SW480 (cell line): ENCODE data around the gene PRKCZ.

Experiments used
- DNase-seq: peaks from one replicate; pipeline ENCODE4 v3.0.0-alpha.2; 2016; ENCODE audit warnings: low spot score

The PRKCZ gene

DNA sequence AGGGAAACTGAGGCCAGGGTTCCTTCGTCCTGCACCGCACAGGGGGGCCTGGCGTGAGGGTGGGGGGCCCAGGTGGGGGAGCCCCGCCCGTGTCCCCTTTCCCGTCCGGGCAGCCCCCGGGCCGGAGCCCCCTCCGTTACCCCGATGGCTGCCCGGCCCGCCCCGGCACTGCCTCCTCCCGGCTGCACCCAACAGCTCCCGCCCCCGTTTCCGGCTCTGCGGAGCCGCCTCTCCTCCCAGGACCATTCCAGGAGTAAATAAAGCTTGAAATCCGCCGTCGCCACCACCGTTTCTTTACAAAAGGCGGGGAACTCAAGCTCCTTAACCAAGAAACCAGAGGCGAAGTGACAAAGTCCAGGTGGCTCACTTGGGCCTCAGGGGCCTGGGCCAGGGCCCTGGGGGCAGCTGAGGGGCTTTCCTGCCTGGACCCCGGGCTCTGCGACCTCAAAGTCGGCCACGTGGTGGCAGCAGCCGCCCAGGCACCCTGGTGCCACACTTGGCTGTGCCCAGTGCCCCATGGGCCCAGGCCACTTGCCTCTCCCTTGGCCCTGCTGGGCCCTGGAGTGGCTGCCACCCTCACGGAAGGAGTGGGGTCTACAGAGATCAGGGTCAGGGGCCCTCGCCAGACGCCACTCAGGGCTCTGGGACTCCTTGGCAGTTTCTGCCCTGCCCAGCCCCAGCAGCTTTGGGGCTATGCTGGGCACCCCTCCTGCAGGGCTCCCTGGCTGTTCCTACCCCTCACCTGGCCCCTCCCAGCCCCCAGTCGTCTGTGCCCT lies 144.9 kb downstream of the PRKCZ start:
- peak; percentile 80 for DNase-seq

- no peak for DNase-seq
These were observed 145.6 kb downstream of the PRKCZ start for GRCh38 chr1:2195785-2196184.

DNA sequence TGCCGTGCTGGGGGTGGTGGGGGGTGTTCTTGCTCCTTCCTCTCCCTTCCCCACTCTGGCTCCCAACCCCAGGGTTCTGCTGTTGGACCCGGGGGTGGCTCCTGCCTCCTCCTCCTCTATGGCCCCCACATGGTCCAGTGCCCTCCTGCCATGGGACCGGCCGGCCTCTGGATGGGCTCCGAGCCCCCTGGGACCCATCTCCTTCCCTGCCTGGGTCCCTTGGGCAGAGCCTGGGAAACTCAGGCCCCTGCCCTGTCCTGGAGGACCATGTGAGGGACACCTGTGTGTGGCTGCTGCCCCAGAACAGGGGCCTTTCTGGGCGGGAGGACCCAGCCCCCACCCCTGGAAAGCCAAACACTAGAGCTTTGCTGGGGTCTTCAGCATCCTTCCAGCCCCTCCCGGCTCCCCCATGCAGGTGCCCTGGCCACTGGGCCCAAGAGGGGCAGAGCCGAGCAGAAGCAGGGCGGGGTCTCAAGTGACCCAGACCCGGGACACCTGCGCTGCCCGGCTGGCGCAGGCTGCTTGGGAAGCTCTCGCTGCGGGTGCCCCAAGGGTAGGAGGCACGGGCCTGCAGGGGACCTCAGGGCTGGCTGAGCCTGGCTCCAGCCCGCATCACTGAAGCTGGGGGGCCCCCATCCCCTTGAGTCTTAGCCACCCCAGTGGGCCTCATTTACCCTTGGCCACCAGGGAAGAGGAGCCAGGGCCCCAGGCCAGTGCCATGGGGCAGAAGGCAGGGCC lies 146.9 kb downstream of the PRKCZ start:
- no peak for DNase-seq

- DNase-seq, result no peak
These were observed 147.5 kb downstream of the PRKCZ start for GRCh38 chr1:2197707-2198165.

DNA sequence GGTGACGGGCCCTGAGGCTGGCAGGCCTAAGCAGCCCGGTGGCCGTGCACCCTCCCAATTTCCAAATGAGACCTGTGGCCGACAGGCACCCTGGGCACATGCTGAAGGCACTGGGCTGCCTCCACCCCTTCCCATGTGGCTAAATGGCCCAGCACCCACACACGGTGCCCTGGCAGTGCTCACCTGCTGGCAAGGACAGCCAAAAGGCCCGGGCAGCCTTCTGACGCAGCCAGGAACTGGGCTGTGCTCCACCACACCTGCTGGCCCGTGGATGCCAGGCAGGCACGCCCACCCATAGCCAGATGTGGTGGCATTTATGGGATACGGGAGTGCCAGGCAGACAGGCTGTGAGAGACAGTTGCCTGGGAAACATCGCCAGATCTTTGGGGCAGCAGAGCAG lies 148.4 kb downstream of the PRKCZ start:
- peak; percentile 58 for DNase-seq

GRCh38 chr1:2199042-2199810 lies 149.0 kb downstream of the PRKCZ start:
- peak; percentile 77 for DNase-seq

- no peak for DNase-seq
These were observed 150.2 kb downstream of the PRKCZ start for GRCh38 chr1:2200308-2200943.

- no peak for DNase-seq
These were observed 150.9 kb downstream of the PRKCZ start for GRCh38 chr1:2201062-2201461.

GRCh38 chr1:2202008-2202575 lies 151.9 kb downstream of the PRKCZ start:
- no peak for DNase-seq

- DNase-seq, result no peak
These were observed 152.8 kb downstream of the PRKCZ start for GRCh38 chr1:2202843-2203601.

DNA sequence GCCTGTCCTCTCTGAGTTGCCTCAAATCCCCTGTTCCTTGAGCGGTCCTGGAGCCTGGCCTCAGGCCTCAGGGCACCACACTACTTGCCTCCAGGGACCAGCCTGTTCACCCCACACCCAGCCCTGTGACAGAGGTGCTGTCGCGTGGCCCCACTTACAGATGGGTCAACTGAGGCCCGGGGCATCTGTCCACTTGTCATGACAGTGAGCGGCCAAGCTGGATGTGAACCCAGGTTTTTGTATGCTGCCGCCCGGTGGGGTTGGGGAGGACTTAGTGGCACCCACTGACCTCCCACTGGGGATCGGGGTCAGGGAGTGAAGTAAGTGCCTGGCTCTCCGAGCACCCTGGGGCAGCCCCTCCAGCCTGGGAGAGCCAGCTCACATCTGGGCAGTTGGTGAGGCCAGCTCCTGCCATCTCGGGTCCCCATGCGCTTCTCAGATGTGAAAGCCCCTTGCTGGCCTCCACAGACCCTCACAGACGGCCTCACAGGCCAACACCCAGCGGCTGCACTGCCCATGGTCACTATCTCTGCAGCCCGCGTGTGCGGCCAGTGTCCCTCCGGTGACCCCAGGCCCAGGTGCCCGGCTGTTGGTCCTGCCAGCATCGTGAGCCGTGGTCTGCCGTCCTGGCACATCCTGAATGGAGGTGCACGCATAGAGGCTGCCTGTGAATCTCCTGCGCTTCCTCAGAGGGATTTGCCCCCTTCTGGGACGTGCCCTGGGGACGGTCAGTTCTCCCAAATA lies 153.6 kb downstream of the PRKCZ start:
- no peak for DNase-seq

DNA sequence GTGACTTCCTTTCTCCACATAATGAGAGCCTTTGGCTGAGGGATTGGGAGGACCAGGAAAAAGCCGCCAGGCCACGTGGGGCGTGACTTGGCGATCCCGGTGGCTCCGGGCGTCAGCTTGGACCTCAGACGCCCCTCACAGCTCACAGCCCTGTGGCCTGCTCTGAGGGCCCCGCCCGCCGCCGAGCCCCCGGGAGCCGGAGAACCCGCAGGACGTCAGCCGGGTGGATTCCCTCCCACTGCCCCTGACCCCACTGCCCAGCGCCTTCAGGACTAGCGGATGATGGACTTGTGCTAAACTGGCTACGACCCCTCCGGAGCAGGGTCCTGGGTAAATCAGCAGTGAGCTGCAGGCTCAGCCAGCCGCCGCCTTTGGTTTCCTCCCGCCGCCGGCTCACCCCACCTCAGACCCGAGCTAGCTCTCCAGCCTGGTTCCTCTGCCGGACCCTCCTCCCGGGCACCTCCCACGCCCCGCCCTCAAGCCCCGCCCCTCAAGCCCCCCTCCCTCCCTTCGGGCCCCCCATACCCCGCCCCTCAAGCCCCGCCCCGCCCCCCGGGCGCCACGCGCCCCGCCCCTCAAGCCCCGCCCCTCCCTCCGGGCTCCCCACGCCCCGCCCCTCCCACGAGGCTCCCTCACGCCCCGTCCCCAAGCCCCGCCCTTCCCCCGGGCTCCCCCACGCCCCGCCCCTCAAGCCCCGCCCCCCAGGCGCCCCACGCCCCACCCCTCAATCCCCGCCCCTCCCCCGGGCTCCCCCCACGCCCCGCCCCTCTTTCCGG lies 154.4 kb downstream of the PRKCZ start:
- DNase-seq, result peak; percentile 60

GRCh38 chr1:2205191-2205952 lies 155.2 kb downstream of the PRKCZ start:
- peak; percentile 85 for DNase-seq

- no peak for DNase-seq
These were observed 156.7 kb downstream of the PRKCZ start for GRCh38 chr1:2206813-2207487.

- DNase-seq, result peak; percentile 21
These were observed 158.4 kb downstream of the PRKCZ start for GRCh38 chr1:2208309-2209239.

- no peak for DNase-seq
These were observed 159.3 kb downstream of the PRKCZ start for GRCh38 chr1:2209400-2210083.
